ENCODE measurements around the gene KRTAP10-1.

Gene KRTAP10-1

GRCh38 chr21:44547656-44548331 is 7.8 kb upstream of the KRTAP10-1 start:
- peak; percentile 10 to 14 for DNase-seq

GRCh38 chr21:44544566-44544965 is 4.6 kb upstream of the KRTAP10-1 start:
- DNase-seq, result no peak

- DNase-seq, result no peak
These were observed 2.7 kb upstream of the KRTAP10-1 start for GRCh38 chr21:44542716-44543115.

GRCh38 chr21:44540741-44541288 is 820 bp upstream of the KRTAP10-1 start:
- no peak for DNase-seq

- DNase-seq, result no peak
These were observed 949 bp downstream of the KRTAP10-1 start for GRCh38 chr21:44539046-44539445.

GRCh38 chr21:44537930-44538911 is 1.8 kb downstream of the KRTAP10-1 start:
- DNase-seq, result no peak

GRCh38 chr21:44535963-44536362 is 4.0 kb downstream of the KRTAP10-1 start:
- no peak for DNase-seq

GRCh38 chr21:44534688-44535087 is 5.3 kb downstream of the KRTAP10-1 start:
- no peak for DNase-seq

- DNase-seq, result no peak
These were observed 5.9 kb downstream of the KRTAP10-1 start for GRCh38 chr21:44533891-44534627.

GRCh38 chr21:44533121-44533890 is 6.7 kb downstream of the KRTAP10-1 start:
- no peak for DNase-seq

GRCh38 chr21:44532712-44533111 is 7.3 kb downstream of the KRTAP10-1 start:
- DNase-seq, result no peak

GRCh38 chr21:44531606-44532564 is 8.1 kb downstream of the KRTAP10-1 start:
- no peak for DNase-seq

GRCh38 chr21:44530903-44531605 is 8.9 kb downstream of the KRTAP10-1 start:
- DNase-seq, result no peak

GRCh38 chr21:44530221-44530902 is 9.6 kb downstream of the KRTAP10-1 start:
- no peak for DNase-seq

- no peak for DNase-seq
These were observed 10.4 kb downstream of the KRTAP10-1 start for GRCh38 chr21:44529503-44530125.

- no peak for DNase-seq
These were observed 11.0 kb downstream of the KRTAP10-1 start for GRCh38 chr21:44529011-44529421.

GRCh38 chr21:44528634-44528995 is 11.4 kb downstream of the KRTAP10-1 start:
- DNase-seq, result no peak

- no peak for DNase-seq
These were observed 11.9 kb downstream of the KRTAP10-1 start for GRCh38 chr21:44527983-44528633.
